OCI-LY7 (cell line): ENCODE data around the gene JAG2.

Source experiments
- CTCF ChIP-seq: fragments of 200-600 bp; sonication (generic); conservative IDR thresholded peaks from 2 replicates; pipeline ENCODE4 v1.5.1; 2014; ENCODE audit warnings: mild to moderate bottlenecking, antibody characterized with exemption, low read length, moderate library complexity, mixed read lengths
- EZH2phosphoT487 ChIP-seq: fragments of 200-600 bp; sonication (generic); IDR thresholded peaks from 2 replicates; pipeline ENCODE4 v1.6.1; 2018; ENCODE audit warnings: low read depth, borderline replicate concordance, mild to moderate bottlenecking, mixed run types, antibody characterized with exemption, low read length, moderate library complexity, mixed read lengths

- TF ChIP-seq CTCF (no peak), EZH2phosphoT487 (no peak)
Measured at GRCh38 chr14:105192866-105193731, 24.5 kb upstream of the JAG2 start.
